LNCAP (cell line): ENCODE measurements around the gene METTL15.

ENCODE experiments used
- TF ChIP-seq, protein P1 (sequence below): fragments of 450-650 bp; IDR thresholded peaks from 2 replicates; pipeline ENCODE4 v1.5.1; 2017; ENCODE audit warnings: mild to moderate bottlenecking

METTL15 gene

DNA sequence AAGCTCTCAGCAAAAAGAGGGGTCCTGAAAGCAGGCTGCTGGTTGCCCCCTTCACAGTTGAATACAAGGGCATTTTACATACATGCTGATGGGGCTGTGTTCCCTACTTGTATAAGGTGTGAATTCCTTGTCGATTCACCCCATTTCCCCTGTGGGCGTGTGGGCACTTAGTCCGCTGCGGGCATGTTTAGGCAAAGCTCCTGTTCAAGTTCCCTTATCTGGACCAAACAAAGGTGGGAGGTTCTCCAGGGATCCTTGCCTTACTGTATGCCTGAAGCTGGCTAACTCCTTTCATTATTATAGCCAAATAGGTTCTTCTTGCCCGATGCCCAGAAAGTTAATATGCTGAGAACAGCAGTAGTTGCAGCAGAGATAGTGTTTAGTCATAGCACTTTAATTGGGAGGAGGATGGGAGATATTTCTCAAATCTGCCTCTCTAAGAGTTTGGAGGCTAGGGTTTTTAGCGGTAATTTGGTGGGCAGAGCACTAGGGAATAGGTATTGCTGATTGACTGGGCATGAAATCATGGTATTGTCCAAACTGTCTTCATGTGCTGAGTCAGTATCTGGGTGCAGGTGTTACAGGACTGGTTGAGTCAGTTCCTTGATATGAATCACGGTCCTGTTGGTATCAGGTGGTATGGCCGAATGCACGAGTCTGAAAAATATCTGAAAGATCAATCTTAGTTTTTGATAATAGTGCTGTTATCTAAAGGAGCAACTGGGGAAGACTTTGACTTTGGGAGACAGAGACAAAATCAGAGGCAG is 32.7 kb downstream of the METTL15 start:
- TF ChIP-seq, protein P1, sequence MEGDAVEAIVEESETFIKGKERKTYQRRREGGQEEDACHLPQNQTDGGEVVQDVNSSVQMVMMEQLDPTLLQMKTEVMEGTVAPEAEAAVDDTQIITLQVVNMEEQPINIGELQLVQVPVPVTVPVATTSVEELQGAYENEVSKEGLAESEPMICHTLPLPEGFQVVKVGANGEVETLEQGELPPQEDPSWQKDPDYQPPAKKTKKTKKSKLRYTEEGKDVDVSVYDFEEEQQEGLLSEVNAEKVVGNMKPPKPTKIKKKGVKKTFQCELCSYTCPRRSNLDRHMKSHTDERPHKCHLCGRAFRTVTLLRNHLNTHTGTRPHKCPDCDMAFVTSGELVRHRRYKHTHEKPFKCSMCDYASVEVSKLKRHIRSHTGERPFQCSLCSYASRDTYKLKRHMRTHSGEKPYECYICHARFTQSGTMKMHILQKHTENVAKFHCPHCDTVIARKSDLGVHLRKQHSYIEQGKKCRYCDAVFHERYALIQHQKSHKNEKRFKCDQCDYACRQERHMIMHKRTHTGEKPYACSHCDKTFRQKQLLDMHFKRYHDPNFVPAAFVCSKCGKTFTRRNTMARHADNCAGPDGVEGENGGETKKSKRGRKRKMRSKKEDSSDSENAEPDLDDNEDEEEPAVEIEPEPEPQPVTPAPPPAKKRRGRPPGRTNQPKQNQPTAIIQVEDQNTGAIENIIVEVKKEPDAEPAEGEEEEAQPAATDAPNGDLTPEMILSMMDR: no peak

GRCh38 chr11:28142724-28143123 is 34.5 kb downstream of the METTL15 start:
- TF ChIP-seq, protein P1: no peak

DNA sequence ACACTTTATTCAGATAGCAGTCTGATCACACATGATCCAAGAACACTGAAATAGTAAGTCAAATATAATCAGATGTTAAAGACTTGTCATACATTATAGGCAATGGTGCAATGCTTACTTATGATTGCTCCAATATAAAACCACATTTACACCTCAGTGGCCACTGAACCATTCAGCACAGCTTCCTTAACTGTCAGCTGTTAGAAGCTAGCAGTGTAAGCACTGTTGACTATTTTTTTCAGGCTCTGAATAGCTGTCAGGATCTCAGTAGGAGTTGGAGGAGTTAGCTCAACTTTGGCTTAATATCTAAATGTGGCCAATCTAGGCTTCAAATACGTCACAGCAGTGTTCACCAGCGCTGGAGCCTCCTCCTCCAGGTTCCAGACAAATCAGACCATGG is 36.6 kb downstream of the METTL15 start:
- TF ChIP-seq, protein P1: no peak

DNA sequence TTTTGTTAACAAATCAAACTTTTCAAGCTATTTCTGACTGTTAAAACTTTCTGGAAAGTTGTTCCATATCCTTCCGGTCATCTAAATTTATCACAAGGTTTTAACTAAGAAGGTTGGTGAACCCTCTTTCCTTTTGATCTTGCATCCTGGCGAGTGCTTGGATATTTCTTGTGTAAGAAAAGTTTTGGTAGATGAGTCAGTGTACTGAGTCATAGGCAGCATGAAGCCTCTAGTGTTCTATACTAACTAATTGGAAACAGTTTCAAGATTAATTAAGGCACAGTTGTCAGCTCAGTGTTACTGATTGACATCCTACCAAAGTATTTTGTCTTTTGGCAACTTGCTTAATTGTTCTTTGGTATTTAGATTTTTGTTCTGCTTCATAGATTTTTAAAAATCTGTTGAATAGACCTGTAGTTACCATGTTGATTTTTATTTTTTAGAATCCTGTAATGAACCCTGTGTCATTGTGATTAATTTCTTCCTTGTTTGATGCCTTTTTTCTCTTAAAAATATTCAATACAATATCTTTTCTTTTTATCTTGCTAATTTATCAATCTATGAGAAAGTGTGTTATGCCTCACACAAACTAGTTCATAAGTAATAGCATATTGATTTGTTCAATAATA is 38.0 kb downstream of the METTL15 start:
- TF ChIP-seq, protein P1: no peak

DNA sequence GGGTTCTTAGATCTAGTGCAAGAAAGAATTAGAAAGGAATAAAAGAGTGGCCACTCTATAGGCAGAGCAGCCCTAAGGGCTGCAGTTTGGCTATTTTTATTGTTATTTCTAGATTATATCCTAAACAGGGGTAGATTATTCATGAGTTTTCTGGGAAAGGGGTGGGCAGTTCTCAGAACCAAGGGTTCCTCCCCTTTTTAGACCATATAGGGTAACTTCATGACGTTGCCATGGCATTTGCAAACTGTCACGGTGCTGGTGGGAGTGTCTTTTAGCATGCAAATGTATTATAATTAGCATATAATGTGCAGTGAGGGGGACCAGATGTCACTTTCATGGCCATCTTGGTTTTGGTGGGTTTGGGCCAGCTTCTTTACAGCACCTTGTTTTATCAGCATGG is 44.6 kb downstream of the METTL15 start:
- TF ChIP-seq, protein P1: no peak

GRCh38 chr11:28153586-28153985 is 45.4 kb downstream of the METTL15 start:
- TF ChIP-seq, protein P1: no peak

GRCh38 chr11:28168718-28169117 is 60.5 kb downstream of the METTL15 start:
- TF ChIP-seq, protein P1: no peak
